NCI-H187 treated with DMSO at 0.1 percent for 48 hours (cell line): ENCODE results near the gene DCAF4.

Experiments
- DNase-seq: peaks from one replicate; lab custom pipeline; 2025; lab: John Stamatoyannopoulos, UW

The DCAF4 gene

GRCh38 chr14:72894623-72895378 lies 31.5 kb upstream of the DCAF4 start:
- DNase-seq = no peak

DNA sequence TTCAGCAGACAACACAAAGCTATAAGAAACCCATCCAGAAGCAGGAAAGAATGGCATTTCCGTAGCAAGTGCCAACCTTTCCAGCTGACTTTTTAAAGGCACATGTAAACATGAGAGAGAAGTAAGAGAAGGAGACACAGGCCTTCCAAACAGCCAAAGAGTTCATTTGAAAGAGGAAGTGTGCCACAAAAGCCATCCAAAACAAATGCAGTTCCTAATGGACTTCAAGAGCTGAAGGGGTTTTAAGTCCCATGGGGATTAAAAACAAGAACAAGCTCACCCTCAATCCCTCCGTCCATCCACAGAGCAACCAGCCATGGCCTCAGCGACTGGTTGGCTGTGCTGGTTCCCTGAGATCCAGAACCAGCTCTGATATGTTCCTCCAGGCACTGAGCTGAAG lies 27.8 kb upstream of the DCAF4 start:
- DNase-seq = no peak

DNA sequence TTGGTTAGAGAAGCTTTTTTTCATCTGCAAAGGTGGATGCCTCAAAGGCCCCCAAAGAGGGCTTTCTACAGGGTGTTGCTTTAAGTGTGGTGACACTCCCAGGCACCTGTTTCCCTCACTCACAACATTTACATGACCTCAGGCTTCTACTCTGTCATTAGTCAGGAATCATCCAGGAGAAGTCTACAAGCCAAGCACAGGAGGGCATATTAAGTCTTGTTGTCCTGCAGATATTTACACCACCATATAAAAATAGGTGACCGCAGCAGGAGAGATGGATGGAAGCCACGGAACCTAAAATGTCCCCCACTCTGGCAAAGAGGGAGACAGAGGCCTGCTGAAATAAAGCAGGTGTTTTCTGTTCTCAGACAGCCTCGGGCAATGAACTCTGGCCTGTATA lies 24.9 kb upstream of the DCAF4 start:
- DNase-seq = no peak

- no peak for DNase-seq
Observed at GRCh38 chr14:72902801-72903530, 23.3 kb upstream of the DCAF4 start.

- no peak for DNase-seq
Observed at GRCh38 chr14:72903716-72904115, 22.5 kb upstream of the DCAF4 start.

DNA sequence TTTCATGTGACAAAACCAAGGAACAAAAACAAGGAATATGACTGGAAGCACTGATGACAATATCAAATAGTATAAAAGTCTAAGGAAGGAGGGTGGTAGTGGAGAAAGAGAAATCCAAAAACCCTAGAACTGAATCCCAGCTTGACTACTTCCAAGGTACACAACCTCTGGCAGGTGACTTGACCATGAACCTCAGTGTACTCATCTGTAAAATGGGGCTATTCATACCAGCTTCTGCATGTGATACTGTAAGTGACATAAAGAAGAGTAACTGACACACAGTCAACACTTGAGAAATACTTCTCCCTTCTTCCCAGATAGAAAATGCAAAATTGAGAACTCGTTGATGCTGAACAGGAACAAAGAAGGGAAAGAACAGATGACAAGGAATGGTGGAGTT lies 22.0 kb upstream of the DCAF4 start:
- DNase-seq = no peak

- DNase-seq = peak; percentile 13
Observed at GRCh38 chr14:72904840-72905561, 21.3 kb upstream of the DCAF4 start.

- DNase-seq = no peak
Observed at GRCh38 chr14:72906316-72906715, 19.9 kb upstream of the DCAF4 start.

- no peak for DNase-seq
Observed at GRCh38 chr14:72906879-72907278, 19.4 kb upstream of the DCAF4 start.

DNA sequence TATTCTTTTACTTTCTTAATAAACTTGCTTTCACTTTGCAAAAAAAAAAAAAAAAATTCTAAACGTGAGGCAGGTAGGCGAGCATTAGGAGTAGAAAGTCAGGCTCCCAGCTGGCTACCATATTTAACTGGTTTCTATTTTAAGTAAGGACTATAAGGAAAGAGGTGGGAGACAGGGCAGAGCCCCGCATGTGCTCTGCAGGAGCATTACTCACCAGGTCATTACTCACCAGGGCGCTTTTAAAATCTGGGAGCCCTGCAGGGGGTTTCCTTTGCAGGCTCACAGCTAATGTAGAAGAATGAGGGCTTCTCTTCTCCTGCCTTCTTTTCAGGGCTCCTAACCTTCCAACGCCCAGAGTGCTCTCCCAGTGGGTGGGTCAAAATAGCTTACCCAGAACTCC lies 18.4 kb upstream of the DCAF4 start:
- no peak for DNase-seq

DNA sequence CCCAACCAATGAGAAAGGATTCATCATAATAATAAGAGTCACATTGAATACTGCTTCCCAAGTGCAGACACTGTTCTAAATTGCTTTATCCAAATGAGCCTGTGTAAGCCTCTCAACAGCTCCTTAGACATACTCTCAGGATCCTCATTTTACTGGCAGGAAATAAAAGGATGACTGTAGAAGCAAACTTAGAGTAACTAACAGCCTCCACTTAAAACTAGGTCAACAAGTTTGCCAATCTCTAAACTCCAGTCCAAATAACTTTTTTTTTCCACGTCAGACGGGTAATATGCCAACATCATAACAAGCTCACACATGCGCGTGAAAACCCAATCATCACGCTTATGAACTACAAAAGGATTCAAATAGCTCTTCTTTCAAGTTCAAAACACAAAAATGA lies 17.1 kb upstream of the DCAF4 start:
- no peak for DNase-seq

DNA sequence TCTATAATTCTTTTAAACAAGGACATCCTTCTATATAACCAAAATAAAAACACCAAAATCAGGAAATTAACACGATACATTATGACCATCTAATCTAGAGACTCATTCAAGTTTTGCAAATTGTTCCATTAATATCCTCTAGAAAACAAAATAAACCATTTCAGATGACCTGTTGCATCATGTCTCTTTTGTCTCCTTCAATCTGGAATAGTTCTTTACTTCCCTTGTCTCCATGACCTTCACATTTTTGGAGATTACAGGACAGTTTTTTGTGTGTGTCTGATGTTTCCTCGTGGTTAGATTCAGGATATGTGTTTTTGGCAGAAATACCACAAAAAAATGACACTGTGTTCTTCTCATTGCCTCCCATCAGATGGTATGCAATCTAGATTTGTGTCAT lies 12.5 kb upstream of the DCAF4 start:
- no peak for DNase-seq

- DNase-seq = no peak
Observed at GRCh38 chr14:72916174-72916573, 10.1 kb upstream of the DCAF4 start.

DNA sequence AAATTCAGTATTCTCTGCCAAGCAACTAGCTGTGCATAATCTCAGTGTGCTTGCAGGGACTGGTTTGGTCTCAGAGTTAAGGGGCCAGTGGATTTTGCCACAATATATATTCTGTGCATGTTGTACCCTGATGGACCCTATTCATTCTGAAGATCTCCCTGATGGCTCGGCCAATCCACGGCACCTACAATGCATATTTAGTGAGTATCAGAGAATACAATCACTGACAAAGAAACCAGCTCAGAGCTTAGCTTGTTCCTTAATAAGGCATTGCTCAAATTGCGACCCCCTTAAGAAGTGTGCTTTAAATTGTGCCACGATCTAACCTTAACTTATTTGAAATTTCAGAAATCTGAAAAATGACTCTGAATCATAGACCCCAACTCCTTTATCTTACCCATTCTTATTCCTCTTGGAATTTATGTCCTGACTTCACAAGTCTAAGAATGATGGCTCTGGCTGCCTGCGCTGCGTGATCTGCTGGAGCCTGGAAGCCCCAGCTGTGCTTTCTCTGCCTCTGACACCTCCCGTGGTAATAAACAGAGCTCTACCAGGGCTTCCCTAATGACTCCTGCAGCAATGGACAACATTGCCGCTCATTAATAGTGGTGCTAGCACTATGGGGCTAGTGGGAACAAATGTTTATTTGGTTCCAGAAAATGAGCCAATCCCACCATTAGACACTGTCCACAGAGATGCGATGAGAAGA lies 9.0 kb upstream of the DCAF4 start:
- DNase-seq = no peak

DNA sequence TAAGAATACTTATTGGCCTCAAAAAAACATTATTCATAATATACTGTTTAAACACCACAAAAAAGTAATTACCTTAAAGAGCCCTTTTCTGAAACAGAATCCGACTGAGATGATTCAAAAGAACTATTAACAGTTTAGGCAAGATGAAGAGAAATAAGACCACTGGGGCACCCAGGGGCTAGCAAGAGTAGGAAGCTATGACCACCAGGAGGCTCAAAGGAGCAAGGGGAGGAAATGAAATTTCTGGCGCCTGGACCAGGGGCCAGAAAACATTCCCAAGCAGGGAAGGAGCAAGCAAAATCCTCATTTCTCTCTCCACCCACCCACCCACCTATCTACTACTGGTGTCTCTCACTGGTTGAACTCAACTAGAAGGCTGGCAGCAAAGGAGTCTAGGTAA lies 6.3 kb upstream of the DCAF4 start:
- DNase-seq = no peak

- DNase-seq = no peak
Observed at GRCh38 chr14:72921396-72921795, 4.9 kb upstream of the DCAF4 start.

- no peak for DNase-seq
Observed at GRCh38 chr14:72924337-72924736, 1.9 kb upstream of the DCAF4 start.

DNA sequence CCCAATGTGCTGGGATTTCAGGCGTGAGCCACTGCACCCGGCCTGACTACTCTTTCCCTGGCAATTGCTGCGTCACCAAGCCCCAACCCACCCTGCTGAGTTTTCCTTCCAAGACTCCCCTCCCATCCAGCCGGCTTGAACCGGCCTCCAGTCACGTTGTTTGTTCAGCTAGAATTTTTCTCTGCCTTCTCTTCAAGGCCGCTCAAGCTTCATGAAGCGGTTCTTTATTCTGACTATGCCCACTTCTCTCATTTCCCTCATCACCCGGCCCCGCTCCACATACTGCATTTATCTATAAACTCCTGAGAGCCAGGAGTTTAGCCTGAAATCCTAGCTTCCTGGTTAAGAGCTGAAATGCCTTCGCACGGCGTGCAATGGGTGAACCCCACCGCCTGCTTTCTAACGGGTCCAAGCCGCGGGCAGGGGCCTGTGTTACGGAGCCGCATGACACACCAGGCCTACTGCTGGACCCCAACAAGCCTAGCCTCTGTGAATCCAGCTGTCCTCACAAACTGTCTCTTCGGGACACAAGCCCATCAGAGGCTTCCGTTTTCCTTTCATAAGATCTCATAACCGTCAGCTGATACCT lies 999 bp upstream of the DCAF4 start:
- DNase-seq = no peak

GRCh38 chr14:72925815-72926291 lies 411 bp upstream of the DCAF4 start:
- no peak for DNase-seq

- no peak for DNase-seq
Observed at GRCh38 chr14:72928872-72929271, 2.6 kb downstream of the DCAF4 start.

- DNase-seq = no peak
Observed at GRCh38 chr14:72929316-72930080, 3.2 kb downstream of the DCAF4 start.
